Right ventricle myocardium inferior (tissue), 1 donor: ENCODE data around the gene FAM177A1. TPM values are rescaled to one million over a fixed set of nuclear protein-coding genes. Genes with fewer than 3 reads are reported as not detected.
"Not testable (repeated sequence)": the region's sequence is repeated elsewhere in the genome, so short reads cannot be mapped to it uniquely, and the experiment has no call there.

ENCODE experiments used
- ATAC-seq: fragments of 200-7000 bp; cut with Tn5 transposase; one replicate; pipeline ENCODE4 v1.9.1; 2020; ENCODE audit warnings: mild to moderate bottlenecking, moderate library complexity
- DNase-seq: peaks from one replicate; pipeline ENCODE4 v3.0.0; 2021; ENCODE audit errors: missing footprints
- intact Hi-C: fragments of 100-400 bp; cut with DNase I; formaldehyde crosslinking; loops from one replicate; pipeline ENCODE4 v1.11.0; 2022
- total RNA-seq: library from RNA; stranded (reverse); fragmentation: NEBNext Ultra II Directional; extraction: Animal tissue kit (Norgen Biotek cat#: 25700); gene quantifications from one replicate; pipeline ENCODE4 v1.2.1, GENCODE V29; 2021
- donor health status: DM: no; HTN: yes; CAD: no; lungs with severe emphysema.

FAM177A1 gene
- total RNA-seq, 1 donor from 2014 or later, result 66.5 TPM

DNA sequence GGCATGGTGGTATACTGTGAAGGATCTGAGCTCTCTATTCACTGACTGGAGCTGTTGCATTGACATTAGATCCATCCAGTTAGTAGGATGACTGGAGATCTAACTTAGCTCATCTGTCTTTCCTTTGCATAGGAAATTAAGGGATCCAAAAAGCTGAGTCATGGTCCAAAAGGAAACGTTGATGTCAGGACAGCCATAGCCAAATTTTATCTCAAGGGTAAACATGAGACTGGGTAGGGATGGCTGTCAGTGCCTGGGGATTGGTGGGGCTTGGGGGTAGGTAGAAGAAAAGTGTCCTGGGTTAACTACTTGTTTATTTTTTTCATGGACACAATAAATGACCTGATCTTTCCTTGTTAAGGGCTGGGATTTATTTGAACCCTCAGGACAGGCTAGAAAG, 4.6 kb downstream of the FAM177A1 start:
- ATAC-seq, result no peak
- intact Hi-C loops, result no loop called here
- no peak for DNase-seq

DNA sequence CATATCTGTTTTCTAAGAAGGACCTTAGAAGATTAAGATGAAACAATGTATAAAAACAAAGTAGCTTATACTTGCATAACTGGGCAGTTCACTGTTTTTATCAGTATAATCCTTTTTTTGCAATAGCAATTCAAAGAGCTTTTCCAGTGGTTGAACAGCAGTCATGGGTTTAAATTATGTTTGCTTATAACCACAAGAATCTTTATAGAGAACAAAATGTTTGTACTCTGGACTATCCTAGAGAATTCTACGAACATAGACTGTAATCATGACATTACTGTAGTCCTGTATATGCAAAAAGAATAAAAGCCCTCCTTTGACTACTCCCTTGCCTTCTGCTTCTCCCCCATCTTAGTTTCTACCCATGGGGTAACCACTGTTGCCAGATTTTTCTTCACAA, 5.7 kb downstream of the FAM177A1 start:
- ATAC-seq, result no peak
- DNase-seq, result no peak
- intact Hi-C loops, result no loop called here

DNA sequence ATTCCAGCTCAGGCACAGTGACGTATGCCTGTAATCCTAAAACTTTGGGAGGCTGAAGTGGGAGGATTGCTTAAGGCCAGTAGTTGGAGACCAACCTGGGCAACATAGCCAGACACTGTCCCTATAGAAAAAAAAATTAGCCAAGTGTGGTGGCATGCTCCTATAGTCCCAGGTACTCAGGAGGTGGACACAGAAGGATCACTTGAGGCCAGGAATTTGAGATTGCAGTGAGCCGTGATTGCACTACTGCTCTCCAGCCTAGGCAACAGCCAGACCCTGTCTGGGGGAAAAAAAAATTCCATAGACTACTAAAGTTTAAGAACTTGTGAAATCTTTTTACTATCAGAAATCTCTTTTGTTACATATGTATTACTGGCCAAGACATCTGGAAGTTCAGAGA, 6.6 kb downstream of the FAM177A1 start:
- intact Hi-C loops, result no loop called here
- ATAC-seq (no peak), DNase-seq (no peak)

DNA sequence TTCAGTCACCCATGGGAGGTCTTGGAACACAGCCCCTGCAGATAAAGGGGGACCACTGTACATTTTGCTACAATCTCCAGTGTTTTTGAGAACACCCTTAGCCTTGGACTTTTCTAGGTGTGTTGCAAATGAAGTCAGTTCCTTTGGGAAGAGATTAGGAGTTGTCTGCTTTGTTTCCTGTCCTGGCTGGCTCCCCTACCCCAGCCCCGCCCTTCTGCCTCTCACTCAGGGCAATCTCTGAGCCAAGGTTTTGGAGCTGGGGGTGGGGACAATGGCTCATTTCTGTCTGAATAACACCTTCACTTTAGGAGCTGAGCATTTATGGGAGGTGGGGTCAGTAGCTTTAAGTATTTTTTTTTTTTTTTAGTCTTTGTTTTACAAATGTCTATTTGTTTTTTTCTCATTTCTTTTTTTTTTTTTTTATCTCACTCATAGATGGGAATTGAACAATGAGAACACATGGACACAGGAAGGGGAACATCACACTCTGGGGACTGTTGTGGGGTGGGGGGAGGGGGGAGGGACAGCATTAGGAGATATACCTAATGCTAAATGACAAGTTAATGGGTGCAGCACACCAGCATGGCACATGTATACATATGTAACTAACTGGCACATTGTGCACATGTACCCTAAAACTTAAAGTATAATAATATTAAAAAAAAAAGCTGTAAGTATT, 15.2 kb downstream of the FAM177A1 start:
- peak; percentile 68 for ATAC-seq

DNA sequence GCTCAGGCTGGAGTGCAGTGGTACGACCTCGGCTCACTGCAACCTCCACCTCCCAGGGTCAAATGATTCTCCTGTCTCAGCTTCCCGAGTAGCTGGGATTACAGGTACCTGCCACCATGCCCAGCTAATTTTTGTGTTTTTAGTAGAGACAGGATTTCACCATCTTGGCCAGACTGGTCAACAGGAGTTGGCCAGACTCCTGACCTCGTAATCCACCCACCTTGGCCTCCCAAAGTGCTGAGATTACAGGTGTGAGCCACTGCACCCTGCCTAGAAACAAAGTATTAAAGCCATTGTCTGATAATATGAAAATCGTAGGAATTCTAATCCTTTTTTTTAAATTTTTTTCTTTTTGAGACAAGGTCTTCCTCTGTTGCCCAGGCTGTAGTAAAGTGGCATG, 19.7 kb downstream of the FAM177A1 start:
- intact Hi-C loops, DNase-seq, ATAC-seq: not testable (repeated sequence)

More for the DNA sequence above, 15.2 kb downstream of the FAM177A1 start:
- intact Hi-C loops, DNase-seq: not testable (repeated sequence)

DNA sequence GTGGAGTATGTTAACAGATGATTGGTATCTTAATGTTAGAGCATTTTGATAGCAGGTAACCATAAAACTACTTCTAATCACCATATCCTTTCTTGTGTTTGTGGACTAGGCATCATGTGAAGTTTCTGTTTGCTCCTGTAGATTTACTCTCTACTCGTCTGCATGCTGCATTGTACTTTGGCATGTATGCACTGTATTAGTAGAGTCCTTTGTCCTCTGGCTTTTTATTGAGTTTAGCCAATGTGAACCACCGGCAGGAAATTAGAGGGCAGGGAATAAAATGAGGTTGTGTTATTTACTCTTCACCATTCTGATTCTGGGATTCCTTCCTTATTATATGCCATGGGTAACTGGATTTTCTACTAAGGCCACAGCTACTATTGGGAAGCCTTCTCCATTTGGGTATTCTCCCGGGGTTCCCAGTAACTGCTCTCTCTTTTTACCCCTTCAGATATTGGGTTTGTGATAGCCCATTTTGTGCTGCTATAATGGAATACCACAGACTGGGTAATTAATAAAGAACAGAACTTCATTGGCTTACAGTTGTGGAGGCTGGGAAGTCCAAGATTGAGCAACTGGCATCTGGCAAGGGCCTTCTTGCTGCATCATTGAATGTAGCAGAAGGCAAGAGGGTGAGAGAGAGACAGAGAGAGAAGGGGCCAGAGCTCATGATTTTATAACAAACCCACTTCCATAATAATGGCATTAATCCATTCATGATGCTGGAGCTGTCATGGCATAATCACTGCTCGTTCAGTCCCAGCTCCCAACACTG, 22.4 kb downstream of the FAM177A1 start:
- intact Hi-C loops, result no loop called here
- no peak for ATAC-seq
- no peak for DNase-seq

DNA sequence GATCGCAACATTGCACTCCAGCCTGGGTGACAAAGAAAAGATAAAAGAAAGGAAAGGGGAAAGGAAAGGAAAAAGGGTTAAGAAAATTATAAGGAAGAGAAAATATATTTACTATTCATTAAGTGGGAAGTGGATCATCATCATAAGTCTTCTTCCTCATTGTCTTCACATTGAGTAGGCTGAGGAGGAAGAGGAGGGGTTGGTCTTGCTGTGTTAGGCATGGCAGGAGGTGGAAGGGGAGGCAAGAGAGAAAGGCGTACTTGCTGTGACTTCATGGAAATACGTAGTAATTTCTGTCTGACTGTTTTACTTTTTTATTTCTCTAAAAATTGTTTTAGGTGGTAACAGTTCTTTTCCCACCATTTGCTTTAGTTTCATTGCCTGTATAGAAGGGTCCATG, 26.2 kb downstream of the FAM177A1 start:
- intact Hi-C loops, result no loop called here

DNA sequence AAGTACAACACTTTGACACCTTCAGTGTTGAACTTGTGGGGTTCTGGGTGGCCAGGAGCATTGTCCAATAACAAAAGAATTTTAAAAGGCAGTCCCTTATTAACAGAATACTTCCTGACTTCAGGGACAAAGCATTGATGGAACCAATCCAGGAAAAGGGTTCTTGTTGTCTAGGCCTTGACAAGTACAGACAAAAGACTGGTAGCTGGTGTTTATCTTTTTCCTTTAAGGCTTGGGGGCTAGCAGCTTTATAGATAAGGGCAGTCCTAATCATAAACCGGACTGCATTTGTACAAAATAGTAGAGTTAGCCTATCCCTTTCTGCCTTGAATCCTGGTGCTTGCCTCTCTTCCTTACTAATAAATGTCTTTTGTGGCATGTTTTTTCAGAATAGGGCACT, 27.4 kb downstream of the FAM177A1 start:
- intact Hi-C loops, result no loop called here
- DNase-seq, result no peak
- ATAC-seq, result no peak

More for the DNA sequence above, 26.2 kb downstream of the FAM177A1 start:
- ATAC-seq (no peak), DNase-seq (no peak)

DNA sequence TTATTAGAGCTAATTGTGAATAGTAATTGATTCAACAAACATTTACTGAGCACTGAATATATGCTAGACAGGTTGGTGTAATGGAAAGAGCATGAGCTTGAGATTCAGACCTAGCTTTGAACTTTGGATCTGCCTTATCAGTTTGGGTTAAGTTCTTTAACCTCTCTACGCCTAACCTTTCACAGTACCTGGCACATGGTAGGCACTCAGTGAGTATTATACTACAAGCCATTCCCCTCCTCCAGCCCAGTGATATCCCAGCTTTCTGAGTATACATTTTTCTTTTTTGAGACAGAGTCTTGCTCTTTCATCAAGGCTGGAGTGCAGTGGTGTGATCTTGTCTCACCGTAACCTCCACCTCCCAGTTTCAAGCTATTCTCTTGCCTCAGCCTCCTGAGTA, 32.0 kb downstream of the FAM177A1 start:
- intact Hi-C loops, result no loop called here
- no peak for ATAC-seq

DNA sequence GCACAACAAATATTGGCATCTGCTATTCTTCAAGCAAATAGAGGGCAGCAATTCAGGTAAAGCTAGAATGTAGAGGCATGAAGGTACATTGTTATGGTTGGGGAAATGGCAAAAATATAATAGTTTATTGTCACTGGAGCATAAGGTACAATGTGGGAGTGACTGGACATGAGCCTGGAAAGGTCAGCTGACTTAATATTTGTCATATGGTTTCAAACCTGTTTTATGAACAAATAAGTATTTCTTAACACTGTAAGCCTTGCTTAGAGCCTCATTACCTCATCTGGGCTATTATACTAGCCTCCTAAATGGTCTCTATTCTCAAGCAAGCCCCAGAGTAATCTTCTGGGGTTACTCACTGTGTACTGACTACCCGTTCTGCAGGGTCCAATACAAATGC, 33.7 kb downstream of the FAM177A1 start:
- ATAC-seq (no peak), DNase-seq (no peak)
- intact Hi-C loops, result loop anchor here (10.0 kb wide), 1 partner anchor 65 kb away; no protein-coding TSS in a partner anchor

More for the DNA sequence above, 32.0 kb downstream of the FAM177A1 start:
- no peak for DNase-seq

DNA sequence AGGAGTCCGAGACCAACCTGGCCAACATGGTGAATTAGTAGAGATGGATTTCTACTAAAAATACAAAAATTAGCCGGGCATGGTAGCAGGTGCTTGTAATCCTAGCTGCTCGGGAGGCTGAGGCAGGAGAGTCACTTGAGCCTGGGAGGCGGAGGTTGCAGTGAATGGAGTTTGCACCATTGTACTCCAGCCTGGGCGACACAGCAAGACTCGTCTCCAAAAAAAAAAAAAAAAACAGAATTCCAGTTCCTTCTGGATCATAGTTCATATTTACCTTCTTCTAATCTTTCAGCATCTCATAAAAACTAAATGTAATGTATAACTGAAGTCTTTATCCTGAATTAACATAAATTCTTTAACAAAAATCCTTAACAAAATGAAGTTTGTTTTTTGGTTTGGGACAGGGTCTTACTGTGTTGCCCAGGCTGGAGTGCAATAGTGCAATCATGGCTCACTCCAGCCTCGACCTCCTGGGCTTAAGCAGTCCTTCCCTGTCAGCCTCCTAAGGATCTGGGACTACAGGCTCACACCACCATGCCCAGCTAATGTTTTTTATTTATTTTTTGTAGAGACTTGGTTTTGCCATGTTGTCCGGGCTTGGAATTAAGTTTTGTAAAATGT, 37.6 kb downstream of the FAM177A1 start:
- no peak for ATAC-seq
- intact Hi-C loops, result loop anchor here (10.0 kb wide), 1 partner anchor 69 kb away; no protein-coding TSS in a partner anchor
- no peak for DNase-seq

DNA sequence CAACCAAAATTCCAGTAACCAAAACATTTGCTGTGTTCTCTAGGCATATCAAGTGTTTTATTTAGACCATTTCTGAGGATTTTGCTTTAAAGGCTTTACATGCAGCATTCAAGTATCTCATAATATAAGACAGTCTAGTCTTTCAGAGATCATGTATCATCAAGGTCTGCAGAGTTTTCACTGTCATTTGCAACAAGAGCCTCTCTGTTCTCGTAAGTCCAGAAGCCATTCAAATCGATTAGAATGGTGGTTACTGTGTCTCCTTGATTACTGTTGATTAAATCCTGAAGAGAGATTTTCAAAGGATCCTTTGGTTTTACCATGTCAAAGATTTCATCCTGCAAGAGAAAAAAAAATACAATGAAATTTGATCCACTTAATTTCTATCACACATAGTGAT, 39.4 kb downstream of the FAM177A1 start:
- DNase-seq (no peak), ATAC-seq (no peak)
- intact Hi-C loops, result loop anchor here (10.0 kb wide), 1 partner anchor 71 kb away; no protein-coding TSS in a partner anchor

DNA sequence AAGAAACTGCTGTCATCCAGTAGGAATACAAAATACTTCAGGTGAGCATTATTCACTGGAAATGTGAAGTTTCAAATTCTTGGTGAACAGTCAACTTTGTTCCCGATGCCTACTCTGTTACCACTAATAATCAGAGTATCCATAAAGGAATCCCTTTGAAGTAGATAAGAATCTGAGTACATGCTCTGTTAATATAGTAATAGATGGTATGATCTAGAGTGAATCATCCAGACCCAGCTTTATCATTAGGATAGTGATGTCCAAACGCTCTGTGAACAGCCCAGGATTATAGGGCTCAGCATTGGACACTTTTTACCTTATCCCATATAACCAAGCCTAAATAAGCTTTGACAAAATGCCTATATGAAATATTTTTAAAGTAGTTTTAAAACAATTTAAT, 42.4 kb downstream of the FAM177A1 start:
- intact Hi-C loops, result loop anchor here (10.0 kb wide), 1 partner anchor 74 kb away; no protein-coding TSS in a partner anchor
- ATAC-seq, result no peak
- no peak for DNase-seq

DNA sequence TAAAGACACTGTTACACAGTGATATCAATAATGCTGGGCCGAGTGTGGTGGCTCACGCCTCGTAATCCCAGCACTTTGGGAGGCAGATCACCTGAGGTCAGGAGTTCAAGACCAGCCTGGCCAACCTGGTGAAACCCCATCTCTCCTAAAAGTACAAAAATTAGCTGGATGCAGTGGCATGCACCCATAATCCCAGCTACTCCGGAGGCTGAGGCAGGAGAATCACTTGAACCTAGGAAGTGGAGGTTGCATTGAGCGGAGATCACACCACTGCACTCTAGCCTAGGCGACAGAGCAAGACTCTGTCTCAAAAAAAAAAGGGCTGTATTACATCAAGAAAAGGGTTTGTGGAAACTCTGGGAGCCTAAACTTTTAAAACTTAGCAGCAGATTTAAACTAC, 48.6 kb downstream of the FAM177A1 start:
- DNase-seq, ATAC-seq, intact Hi-C loops: not testable (repeated sequence)

DNA sequence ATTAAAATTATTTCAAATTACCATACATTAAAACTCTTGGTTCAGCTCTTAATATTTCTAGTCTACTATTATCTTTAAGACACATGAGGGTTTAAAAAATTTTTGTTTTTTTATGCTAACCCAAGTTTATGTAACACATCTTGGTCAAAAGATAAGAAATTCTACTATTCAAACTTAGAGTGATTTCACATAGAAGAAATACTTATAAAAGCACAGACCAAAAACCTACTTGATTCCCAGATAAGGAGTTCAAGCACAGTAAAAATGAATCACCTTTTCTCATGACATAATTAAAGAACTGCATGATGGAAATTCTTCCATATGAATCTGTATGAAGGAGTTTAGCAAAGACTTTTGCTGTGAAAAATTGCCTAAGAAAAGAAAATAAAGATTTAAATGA, 61.8 kb downstream of the FAM177A1 start:
- ATAC-seq (no peak), DNase-seq (no peak)
- intact Hi-C loops, result no loop called here

DNA sequence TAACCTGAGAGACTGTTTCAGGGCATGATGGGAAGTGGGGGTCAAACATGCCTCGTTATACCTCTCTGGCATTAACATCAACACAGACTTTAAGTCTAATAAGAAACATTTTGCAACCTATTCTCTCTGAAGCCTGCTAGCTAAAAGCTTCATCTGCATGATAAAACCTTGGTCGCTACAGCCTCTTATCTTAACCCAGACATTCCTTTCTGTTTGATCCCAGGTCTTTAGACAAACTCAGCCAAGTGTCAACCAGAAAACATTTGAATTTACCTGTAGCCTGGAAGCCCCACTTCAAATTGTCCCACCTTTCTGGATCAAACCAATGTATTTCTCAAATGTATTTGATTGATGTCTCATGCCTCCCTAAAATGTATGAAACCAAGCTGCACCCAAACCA, 66.6 kb downstream of the FAM177A1 start:
- ATAC-seq (no peak), DNase-seq (no peak)
- intact Hi-C loops, result no loop called here

DNA sequence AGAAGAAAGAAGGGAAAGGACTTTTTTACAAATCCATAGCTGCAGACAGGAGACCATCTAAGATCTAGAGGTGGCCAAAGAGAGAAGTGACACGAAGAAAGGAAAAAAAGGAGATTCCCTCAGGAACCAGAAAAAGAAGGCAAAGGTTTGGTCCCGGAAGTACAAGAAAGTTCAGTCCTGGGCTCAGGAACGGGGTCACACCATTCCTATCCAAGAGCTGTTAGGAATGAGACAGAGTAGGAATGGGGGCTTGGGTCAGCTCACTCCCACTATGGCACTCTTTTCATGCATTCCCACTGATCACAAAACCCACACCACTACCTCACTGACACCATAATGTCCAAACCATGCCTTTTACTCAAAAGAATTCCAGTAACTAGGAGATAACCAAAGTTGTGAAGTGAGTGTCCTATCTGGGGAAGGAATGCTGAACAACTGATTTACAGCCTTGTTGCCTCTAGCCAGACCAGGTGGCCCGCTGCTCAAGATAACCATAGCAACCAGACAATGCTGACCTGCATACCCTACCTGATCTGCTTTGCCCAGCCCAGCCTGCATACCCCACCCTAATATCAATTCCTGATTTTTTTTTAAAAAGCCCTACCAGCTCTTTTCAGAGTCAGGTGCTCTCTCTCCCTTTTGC, 67.4 kb downstream of the FAM177A1 start:
- intact Hi-C loops, result no loop called here
- DNase-seq (no peak), ATAC-seq (no peak)

DNA sequence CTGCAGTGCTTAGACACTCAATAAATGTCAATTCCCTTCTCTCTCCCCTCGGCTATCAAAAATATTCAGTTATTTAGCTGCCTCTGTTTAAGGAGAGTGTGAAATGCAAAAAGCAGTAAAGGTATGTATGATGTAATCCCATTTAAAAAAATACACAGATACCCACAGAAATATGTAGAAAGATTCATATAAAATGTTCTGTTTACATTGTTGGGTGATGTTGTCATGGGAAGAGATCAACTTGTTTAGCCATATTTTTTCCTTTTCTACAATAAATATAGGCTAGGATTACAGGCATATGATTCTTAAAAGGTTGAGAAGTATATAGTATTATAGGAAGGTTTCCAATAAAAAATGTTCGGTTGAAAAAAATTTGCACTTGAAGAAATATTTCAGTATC, 68.0 kb downstream of the FAM177A1 start:
- intact Hi-C loops, result no loop called here
- ATAC-seq (no peak), DNase-seq (no peak)

DNA sequence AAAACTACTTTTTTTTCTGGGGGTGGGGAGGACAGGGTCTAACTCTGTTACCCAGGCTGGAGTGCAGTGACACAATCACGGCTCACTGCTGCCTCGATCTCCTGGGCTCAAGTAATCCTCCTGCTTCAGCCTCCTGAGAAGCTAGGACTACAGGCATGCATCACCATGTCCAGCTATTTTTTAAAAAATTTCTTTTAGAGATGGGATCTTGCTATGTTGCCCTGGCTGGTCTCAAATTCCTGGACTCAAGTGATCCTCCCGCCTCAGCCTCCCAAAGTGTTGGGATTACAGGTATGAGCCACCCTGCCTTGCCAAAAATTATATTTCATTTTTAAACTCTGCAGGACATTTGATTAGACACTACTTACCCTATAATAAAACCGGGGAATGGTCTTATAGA, 70.2 kb downstream of the FAM177A1 start:
- DNase-seq, result no peak
- intact Hi-C loops, result no loop called here
- ATAC-seq, result no peak
